OCI-LY3 (cell line): ENCODE measurements around the gene ADAP1.

ENCODE experiments used
- H2AFZ ChIP-seq: fragments of 200-600, 300-600 bp; shearing (Covaris generic); 2 replicates; pipeline ENCODE4 v1.6.0; 2014; ENCODE audit warnings: antibody characterized with exemption, low read depth, low read length
- H3K27ac ChIP-seq: fragments of 200-600, 300-600 bp; sonication (generic); 2 replicates; pipeline ENCODE4 v1.5.1; 2014; ENCODE audit warnings: mild to moderate bottlenecking, low read length, moderate library complexity, mixed read lengths
- H3K27me3 ChIP-seq: fragments of 200-600, 300-600 bp; sonication (generic); 2 replicates; pipeline ENCODE4 v1.6.1; 2014; ENCODE audit warnings: low read depth, low read length, mixed read lengths
- H3K36me3 ChIP-seq: fragments of 200-600, 300-600 bp; sonication (generic); replicated peaks from 2 replicates; pipeline ENCODE3; 2014; ENCODE audit warnings: low read depth, low read length, mixed read lengths
- H3K4me1 ChIP-seq: fragments of 300-600, 200-600 bp; sonication (generic); 2 replicates; pipeline ENCODE4 v1.6.1; 2014; ENCODE audit warnings: low read length, mixed read lengths
- H3K4me2 ChIP-seq: fragments of 200-600, 300-600 bp; sonication (generic); 2 replicates; pipeline ENCODE4 v1.6.1; 2014; ENCODE audit warnings: low read length, mixed read lengths
- H3K4me3 ChIP-seq: fragments of 300-600, 200-600 bp; sonication (generic); 2 replicates; pipeline ENCODE4 v1.5.1; 2014; ENCODE audit warnings: antibody characterized with exemption, mild to moderate bottlenecking, low read length, moderate library complexity
- H3K79me2 ChIP-seq: fragments of 300-600, 200-600 bp; shearing (Covaris generic); 2 replicates; pipeline ENCODE4 v1.6.1; 2014; ENCODE audit warnings: mild to moderate bottlenecking, low read length, mixed read lengths
- H3K9ac ChIP-seq: fragments of 300-600, 200-600 bp; shearing (Covaris generic); 2 replicates; pipeline ENCODE4 v1.6.0; 2014; ENCODE audit warnings: mild to moderate bottlenecking, low read length, moderate library complexity
- H3K9me3 ChIP-seq: fragments of 200-600, 300-600 bp; shearing (Covaris generic); 2 replicates; pipeline ENCODE4 v1.6.1; 2014; ENCODE audit warnings: low read length, mixed read lengths; ENCODE audit not compliant: insufficient read depth
- H4K20me1 ChIP-seq: fragments of 200-600, 300-600 bp; sonication (generic); 2 replicates; pipeline ENCODE4 v1.6.1; 2016; ENCODE audit warnings: low read length, mixed read lengths; ENCODE audit not compliant: insufficient read depth
- CTCF ChIP-seq: fragments of 200-600, 300-600 bp; sonication (generic); IDR thresholded peaks from 2 replicates; pipeline ENCODE4 v1.5.1; 2014; ENCODE audit warnings: antibody characterized with exemption, low read length, low read depth
- EZH2phosphoT487 ChIP-seq: fragments of 200-600 bp; shearing (Covaris generic); IDR thresholded peaks from 2 replicates; pipeline ENCODE4 v1.6.1; 2018; ENCODE audit warnings: antibody characterized with exemption, mixed run types, low read depth

ADAP1 gene

GRCh38 chr7:983004-983615 is 28.6 kb upstream of the ADAP1 start, which contains the start of gene CYP2W1:
Gene CYP2W1 (plus strand): TSS chr7:983181. CDS start chr7:983212, 31 bp downstream.
- no peak within 1 kb of the TSS for H2AFZ ChIP-seq
- H3K27ac ChIP-seq: no peak within 1 kb of the TSS
- 0 out of 2 replicates have a peak, but pooled peaks cover under 1% of the 10 kb centered on the region for H3K4me1 ChIP-seq
- H3K9me3 ChIP-seq: no peaks in the 10 kb centered on the region
- TF ChIP-seq EZH2phosphoT487 (no peak), CTCF (no peak)
- no peaks in the 10 kb centered on the region for H4K20me1 ChIP-seq
- no peak within 1 kb of the TSS for H3K9ac ChIP-seq
- no peaks in the 10 kb centered on the region for H3K27me3 ChIP-seq
- H3K79me2 ChIP-seq: no peaks in the 10 kb centered on the region
- H3K36me3 ChIP-seq: no peaks in the 10 kb centered on the region
- no peak within 1 kb of the TSS for H3K4me2 ChIP-seq
- no peak within 1 kb of the TSS for H3K4me3 ChIP-seq

- TF ChIP-seq CTCF: no peak
- TF ChIP-seq EZH2phosphoT487: no peak
Measured at GRCh38 chr7:982511-983003, 28.1 kb upstream of the ADAP1 start.

GRCh38 chr7:981793-982510 is 27.5 kb upstream of the ADAP1 start:
- Histone ChIP-seq H3K9ac (no peak overlapping the region), H2AFZ (no peak overlapping the region), H3K36me3 (no peaks in the 10 kb centered on the region), H3K4me2 (no peak overlapping the region), H3K4me1 (no peaks in the 10 kb centered on the region), H3K4me3 (no peak overlapping the region), H3K9me3 (no peaks in the 10 kb centered on the region), H3K79me2 (no peaks in the 10 kb centered on the region), H3K27ac (no peak overlapping the region), H4K20me1 (no peaks in the 10 kb centered on the region), H3K27me3 (no peaks in the 10 kb centered on the region)
- TF ChIP-seq CTCF: no peak
- TF ChIP-seq EZH2phosphoT487: no peak

More at GRCh38 chr7:982511-983003, 28.1 kb upstream of the ADAP1 start:
- Histone ChIP-seq H3K4me2 (no peak overlapping the region), H2AFZ (no peak overlapping the region), H3K79me2 (no peaks in the 10 kb centered on the region), H4K20me1 (no peaks in the 10 kb centered on the region), H3K27ac (no peak overlapping the region), H3K36me3 (no peaks in the 10 kb centered on the region), H3K9me3 (no peaks in the 10 kb centered on the region), H3K9ac (no peak overlapping the region), H3K4me1 (no peaks in the 10 kb centered on the region), H3K4me3 (no peak overlapping the region), H3K27me3 (no peaks in the 10 kb centered on the region)

- Histone ChIP-seq H3K4me2 (no peak overlapping the region), H3K9ac (no peak overlapping the region), H3K27me3 (no peaks in the 10 kb centered on the region), H3K27ac (no peak overlapping the region), H3K4me1 (no peaks in the 10 kb centered on the region), H4K20me1 (no peaks in the 10 kb centered on the region), H3K36me3 (no peaks in the 10 kb centered on the region), H2AFZ (no peak overlapping the region), H3K79me2 (peaks cover 3% of the 10 kb centered on the region; the same call in 1 of the 2 replicates), H3K4me3 (no peak overlapping the region), H3K9me3 (no peaks in the 10 kb centered on the region)
- TF ChIP-seq EZH2phosphoT487 (no peak), CTCF (no peak)
Measured at GRCh38 chr7:979886-980571, 25.5 kb upstream of the ADAP1 start.
